HEK293 (cell line): ENCODE results near the gene OR14J1.

ENCODE experiments used
- CTCF ChIA-PET: fragments of 350-600 bp; formaldehyde crosslinking; extraction: SDS; loops from one replicate; lab custom pipeline; 2021; ENCODE audit warnings: antibody characterized with exemption; lab: Yijun Ruan, JAX
- POLR2A ChIA-PET: fragments of 300-600 bp; formaldehyde crosslinking; extraction: SDS; loops from one replicate; lab custom pipeline; 2020; ENCODE audit warnings: antibody characterized with exemption, inconsistent platforms; lab: Yijun Ruan, JAX
- H3K27ac ChIP-seq: fragments of 200-500 bp; sonication (Bioruptor generic); 2 replicates; pipeline ENCODE4 v1.5.1; 2014; ENCODE audit warnings: low read depth, low read length, control low read depth, inconsistent platforms; ENCODE audit errors: extremely low read depth
- H3K36me3 ChIP-seq, 2 experiments: fragments of 200-500 bp in 1 of 2; sonication (Bioruptor generic) in 1 of 2; 1 replicate in 1 of 2; 2 replicates in 1 of 2; pipeline ENCODE4 v1.5.1; 2014 to 2017; ENCODE audit warnings: inconsistent platforms in 2 of 2, low read length in 2 of 2; ENCODE audit not compliant: control insufficient read depth in 2 of 2, insufficient read depth in 1 of 2
- H3K4me1 ChIP-seq: fragments of 200-500 bp; sonication (Bioruptor generic); 2 replicates; pipeline ENCODE4 v1.5.1; 2014; ENCODE audit warnings: mild to moderate bottlenecking, low read length, inconsistent platforms; ENCODE audit not compliant: control insufficient read depth, insufficient read depth
- H3K4me3 ChIP-seq: 2 replicates; pipeline ENCODE4 v1.5.1; 2011; ENCODE audit warnings: low read depth, mild to moderate bottlenecking, control low read depth, low read length, moderate library complexity
- H3K9me3 ChIP-seq: fragments of 200-500 bp; sonication (Bioruptor generic); 2 replicates; pipeline ENCODE4 v1.5.1; 2014; ENCODE audit warnings: low read depth, low read length, inconsistent platforms; ENCODE audit not compliant: control insufficient read depth, insufficient read depth
- BCL11B ChIP-seq: fragments of 450-650 bp; formaldehyde crosslinking; IDR thresholded peaks from 2 replicates; pipeline ENCODE4 v1.5.1; 2016; ENCODE audit warnings: low read depth, missing biosample characterization, missing genetic modification characterization
- GLI2 ChIP-seq: fragments of 450-650 bp; formaldehyde crosslinking; IDR thresholded peaks from 2 replicates; pipeline ENCODE4; 2017; ENCODE audit warnings: missing biosample characterization, missing genetic modification characterization, low read depth, borderline replicate concordance
- MZF1 ChIP-seq: fragments of 450-650 bp; formaldehyde crosslinking; IDR thresholded peaks from 2 replicates; pipeline ENCODE4 v1.5.1; 2017; ENCODE audit warnings: missing biosample characterization, missing genetic modification characterization, borderline replicate concordance
- SETDB1 ChIP-seq: IDR thresholded peaks from one replicate; pipeline ENCODE4 v1.6.1; 2017; ENCODE audit warnings: mild to moderate bottlenecking, low read length, moderate library complexity, mixed read lengths; ENCODE audit not compliant: insufficient read length
- SP7 ChIP-seq: fragments of 450-650 bp; formaldehyde crosslinking; IDR thresholded peaks from 2 replicates; pipeline ENCODE4 v1.5.1; 2016; ENCODE audit warnings: missing biosample characterization, missing genetic modification characterization
- TRIM28 ChIP-seq: IDR thresholded peaks from 2 replicates; pipeline ENCODE4 v1.6.1; 2011; ENCODE audit warnings: low read length, control low read depth, borderline replicate concordance
- ZBTB17 ChIP-seq: fragments of 450-650 bp; formaldehyde crosslinking; IDR thresholded peaks from 2 replicates; pipeline ENCODE4 v1.5.1; 2016; ENCODE audit warnings: missing biosample characterization, missing genetic modification characterization
- ZFP69B ChIP-seq: fragments of 450-650 bp; formaldehyde crosslinking; IDR thresholded peaks from 2 replicates; pipeline ENCODE4 v1.5.1; 2016; ENCODE audit warnings: missing biosample characterization, missing genetic modification characterization
- ZIC2 ChIP-seq: fragments of 450-650 bp; formaldehyde crosslinking; IDR thresholded peaks from 2 replicates; pipeline ENCODE4 v1.5.1; 2016; ENCODE audit warnings: missing biosample characterization, missing genetic modification characterization
- ZNF155 ChIP-seq: fragments of 450-650 bp; formaldehyde crosslinking; IDR thresholded peaks from 2 replicates; pipeline ENCODE4 v1.5.1; 2016; ENCODE audit warnings: missing biosample characterization, missing genetic modification characterization
- ZNF157 ChIP-seq: fragments of 450-650 bp; formaldehyde crosslinking; IDR thresholded peaks from 2 replicates; pipeline ENCODE4 v1.5.1; 2016; ENCODE audit warnings: missing biosample characterization, missing genetic modification characterization
- ZNF221 ChIP-seq: fragments of 450-650 bp; formaldehyde crosslinking; IDR thresholded peaks from 2 replicates; pipeline ENCODE4 v1.5.1; 2017; ENCODE audit warnings: missing biosample characterization, missing genetic modification characterization, borderline replicate concordance
- ZNF433 ChIP-seq: fragments of 450-650 bp; formaldehyde crosslinking; IDR thresholded peaks from 2 replicates; pipeline ENCODE4 v1.5.1; 2016; ENCODE audit warnings: missing biosample characterization, missing genetic modification characterization, low read depth
- ZNF48 ChIP-seq: fragments of 450-650 bp; formaldehyde crosslinking; IDR thresholded peaks from 2 replicates; pipeline ENCODE4 v1.5.1; 2016; ENCODE audit warnings: missing biosample characterization, missing genetic modification characterization
- ZNF510 ChIP-seq: fragments of 450-650 bp; formaldehyde crosslinking; IDR thresholded peaks from 2 replicates; pipeline ENCODE4 v1.5.1; 2018; ENCODE audit warnings: mild to moderate bottlenecking, missing genetic modification characterization, missing biosample characterization; ENCODE audit not compliant: insufficient replicate concordance
- ZNF558 ChIP-seq: fragments of 450-650 bp; formaldehyde crosslinking; IDR thresholded peaks from 2 replicates; pipeline ENCODE4 v1.5.1; 2016; ENCODE audit warnings: missing biosample characterization, missing genetic modification characterization
- ZNF560 ChIP-seq: fragments of 450-650 bp; formaldehyde crosslinking; IDR thresholded peaks from 2 replicates; pipeline ENCODE4 v1.5.1; 2017; ENCODE audit warnings: missing biosample characterization, missing genetic modification characterization, borderline replicate concordance
- ZNF701 ChIP-seq: fragments of 450-650 bp; formaldehyde crosslinking; IDR thresholded peaks from 2 replicates; pipeline ENCODE4 v1.5.1; 2016; ENCODE audit warnings: missing biosample characterization, missing genetic modification characterization
- ZNF747 ChIP-seq: fragments of 450-650 bp; formaldehyde crosslinking; IDR thresholded peaks from 2 replicates; pipeline ENCODE4 v1.5.1; 2016; ENCODE audit warnings: missing biosample characterization, missing genetic modification characterization
- ZNF76 ChIP-seq: fragments of 450-650 bp; formaldehyde crosslinking; IDR thresholded peaks from 2 replicates; pipeline ENCODE4; 2016; ENCODE audit warnings: low read depth, missing biosample characterization, missing genetic modification characterization, borderline replicate concordance
- ZNF792 ChIP-seq: fragments of 450-650 bp; formaldehyde crosslinking; IDR thresholded peaks from 2 replicates; pipeline ENCODE4 v1.5.1; 2016; ENCODE audit warnings: missing biosample characterization, missing genetic modification characterization
- ZNF843 ChIP-seq: fragments of 450-650 bp; formaldehyde crosslinking; IDR thresholded peaks from 2 replicates; pipeline ENCODE4 v1.5.1; 2016; ENCODE audit warnings: missing biosample characterization, missing genetic modification characterization
- ZXDB ChIP-seq: fragments of 450-650 bp; formaldehyde crosslinking; IDR thresholded peaks from 2 replicates; pipeline ENCODE4 v1.5.1; 2016; ENCODE audit warnings: missing biosample characterization, missing genetic modification characterization
- TF ChIP-seq, protein P1 (sequence below): fragments of 450-650 bp; formaldehyde crosslinking; IDR thresholded peaks from 2 replicates; pipeline ENCODE4 v1.5.1; 2016; ENCODE audit warnings: missing biosample characterization, missing genetic modification characterization
- TF ChIP-seq, protein P2 (sequence below): fragments of 450-650 bp; IDR thresholded peaks from 2 replicates; pipeline ENCODE4 v1.5.1; 2018; ENCODE audit warnings: missing biosample characterization, missing genetic modification characterization
- TF ChIP-seq, protein P3 (sequence below): fragments of 450-650 bp; formaldehyde crosslinking; IDR thresholded peaks from 2 replicates; pipeline ENCODE4 v1.5.1; 2017; ENCODE audit warnings: missing biosample characterization, missing genetic modification characterization
- TF ChIP-seq, protein P4 (sequence below): fragments of 450-650 bp; formaldehyde crosslinking; IDR thresholded peaks from 2 replicates; pipeline ENCODE4 v1.5.1; 2016; ENCODE audit warnings: missing biosample characterization, missing genetic modification characterization
- TF ChIP-seq, protein P5 (sequence below): fragments of 450-650 bp; formaldehyde crosslinking; IDR thresholded peaks from 2 replicates; pipeline ENCODE4; 2016; ENCODE audit warnings: missing biosample characterization, missing genetic modification characterization
- TF ChIP-seq, protein P6 (sequence below): fragments of 450-650 bp; formaldehyde crosslinking; IDR thresholded peaks from 2 replicates; pipeline ENCODE4 v1.5.1; 2016; ENCODE audit warnings: missing biosample characterization, missing genetic modification characterization

Gene OR14J1

DNA sequence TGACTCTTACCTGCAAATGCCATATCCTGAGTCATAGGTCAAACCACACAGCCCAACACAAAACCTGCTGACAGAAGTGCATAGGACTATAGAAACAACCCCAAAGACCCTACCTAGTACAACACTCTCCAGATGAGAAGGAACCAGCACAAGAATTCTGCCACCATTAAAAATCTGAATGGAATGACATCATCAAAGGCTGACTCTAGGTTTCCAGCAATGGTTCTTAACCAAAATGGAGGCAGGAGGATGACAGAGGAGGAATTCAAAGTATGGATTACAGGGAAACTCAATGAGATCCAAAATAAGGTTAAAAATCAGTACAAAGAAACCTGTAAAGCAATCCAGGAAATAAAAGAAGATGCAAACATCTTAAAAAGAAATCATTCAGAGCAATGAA lies 31.2 kb downstream of the OR14J1 start (continued):
- TF ChIP-seq, protein P1, sequence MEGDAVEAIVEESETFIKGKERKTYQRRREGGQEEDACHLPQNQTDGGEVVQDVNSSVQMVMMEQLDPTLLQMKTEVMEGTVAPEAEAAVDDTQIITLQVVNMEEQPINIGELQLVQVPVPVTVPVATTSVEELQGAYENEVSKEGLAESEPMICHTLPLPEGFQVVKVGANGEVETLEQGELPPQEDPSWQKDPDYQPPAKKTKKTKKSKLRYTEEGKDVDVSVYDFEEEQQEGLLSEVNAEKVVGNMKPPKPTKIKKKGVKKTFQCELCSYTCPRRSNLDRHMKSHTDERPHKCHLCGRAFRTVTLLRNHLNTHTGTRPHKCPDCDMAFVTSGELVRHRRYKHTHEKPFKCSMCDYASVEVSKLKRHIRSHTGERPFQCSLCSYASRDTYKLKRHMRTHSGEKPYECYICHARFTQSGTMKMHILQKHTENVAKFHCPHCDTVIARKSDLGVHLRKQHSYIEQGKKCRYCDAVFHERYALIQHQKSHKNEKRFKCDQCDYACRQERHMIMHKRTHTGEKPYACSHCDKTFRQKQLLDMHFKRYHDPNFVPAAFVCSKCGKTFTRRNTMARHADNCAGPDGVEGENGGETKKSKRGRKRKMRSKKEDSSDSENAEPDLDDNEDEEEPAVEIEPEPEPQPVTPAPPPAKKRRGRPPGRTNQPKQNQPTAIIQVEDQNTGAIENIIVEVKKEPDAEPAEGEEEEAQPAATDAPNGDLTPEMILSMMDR (tag by site-specific recombination), result no peak
- TF ChIP-seq SETDB1, result no peak
- TF ChIP-seq, protein P2, sequence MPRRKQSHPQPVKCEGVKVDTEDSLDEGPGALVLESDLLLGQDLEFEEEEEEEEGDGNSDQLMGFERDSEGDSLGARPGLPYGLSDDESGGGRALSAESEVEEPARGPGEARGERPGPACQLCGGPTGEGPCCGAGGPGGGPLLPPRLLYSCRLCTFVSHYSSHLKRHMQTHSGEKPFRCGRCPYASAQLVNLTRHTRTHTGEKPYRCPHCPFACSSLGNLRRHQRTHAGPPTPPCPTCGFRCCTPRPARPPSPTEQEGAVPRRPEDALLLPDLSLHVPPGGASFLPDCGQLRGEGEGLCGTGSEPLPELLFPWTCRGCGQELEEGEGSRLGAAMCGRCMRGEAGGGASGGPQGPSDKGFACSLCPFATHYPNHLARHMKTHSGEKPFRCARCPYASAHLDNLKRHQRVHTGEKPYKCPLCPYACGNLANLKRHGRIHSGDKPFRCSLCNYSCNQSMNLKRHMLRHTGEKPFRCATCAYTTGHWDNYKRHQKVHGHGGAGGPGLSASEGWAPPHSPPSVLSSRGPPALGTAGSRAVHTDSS, result no peak
- TF ChIP-seq ZNF433 (tag by site-specific recombination), result no peak
- TF ChIP-seq ZNF747 (tag by site-specific recombination), result no peak
- no peak for TF ChIP-seq ZNF48 (tag by site-specific recombination)

DNA sequence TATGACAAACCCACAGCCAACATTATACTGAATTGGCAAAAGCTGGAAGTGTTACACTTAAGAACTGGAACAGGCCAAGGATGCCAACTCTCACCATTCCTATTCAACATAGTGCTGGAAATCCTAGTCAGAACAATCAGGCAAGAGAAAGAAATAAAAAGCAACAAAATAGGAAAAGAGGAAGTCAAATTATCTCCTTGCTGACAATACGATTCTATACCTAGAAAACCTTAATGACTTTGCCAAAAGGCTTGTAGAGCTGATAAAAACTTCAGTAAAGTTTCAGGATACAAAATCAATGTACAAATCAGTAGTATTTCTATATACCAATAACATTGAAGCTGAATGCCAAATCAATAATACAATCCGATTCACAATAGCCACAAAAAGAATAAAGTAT lies 34.8 kb downstream of the OR14J1 start:
- H3K36me3 ChIP-seq, result no peaks in the 10 kb centered on the region
- H3K4me1 ChIP-seq, result no peaks in the 10 kb centered on the region
- no peak overlapping the region for H3K27ac ChIP-seq
- CTCF ChIA-PET, result no interaction called here
- POLR2A ChIA-PET, result no interaction called here
- no peak overlapping the region for H3K4me3 ChIP-seq
- TF ChIP-seq, protein P3, sequence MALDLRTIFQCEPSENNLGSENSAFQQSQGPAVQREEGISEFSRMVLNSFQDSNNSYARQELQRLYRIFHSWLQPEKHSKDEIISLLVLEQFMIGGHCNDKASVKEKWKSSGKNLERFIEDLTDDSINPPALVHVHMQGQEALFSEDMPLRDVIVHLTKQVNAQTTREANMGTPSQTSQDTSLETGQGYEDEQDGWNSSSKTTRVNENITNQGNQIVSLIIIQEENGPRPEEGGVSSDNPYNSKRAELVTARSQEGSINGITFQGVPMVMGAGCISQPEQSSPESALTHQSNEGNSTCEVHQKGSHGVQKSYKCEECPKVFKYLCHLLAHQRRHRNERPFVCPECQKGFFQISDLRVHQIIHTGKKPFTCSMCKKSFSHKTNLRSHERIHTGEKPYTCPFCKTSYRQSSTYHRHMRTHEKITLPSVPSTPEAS, result no peak
- TF ChIP-seq BCL11B (tag by site-specific recombination) (no peak), TRIM28 (no peak), ZNF510 (tag by site-specific recombination) (no peak), ZNF221 (tag by site-specific recombination) (no peak), GLI2 (tag by site-specific recombination) (no peak), ZNF792 (tag by site-specific recombination) (no peak), ZNF157 (tag by site-specific recombination) (no peak), ZIC2 (no peak), ZBTB17 (tag by site-specific recombination) (no peak)
- H3K9me3 ChIP-seq, result no peaks in the 10 kb centered on the region

DNA sequence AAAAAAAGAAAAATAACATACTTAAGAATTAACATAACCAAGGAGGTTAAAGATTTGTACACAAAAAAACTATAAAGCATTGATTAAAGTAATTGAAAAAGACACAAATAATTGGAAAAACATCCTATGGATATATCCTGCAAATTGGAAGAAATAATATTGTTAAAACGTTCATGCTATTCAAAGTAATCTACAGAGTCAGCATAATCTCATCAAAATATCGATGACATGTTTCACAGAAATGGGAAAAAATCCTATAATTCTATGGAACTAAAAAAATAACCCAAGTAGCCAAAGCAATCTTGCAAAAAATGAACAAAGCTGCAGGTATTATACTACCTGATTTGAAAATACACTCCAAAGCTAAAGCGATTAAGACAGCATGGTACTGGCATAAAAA lies 43.9 kb downstream of the OR14J1 start:
- POLR2A ChIA-PET, result no interaction called here
- Histone ChIP-seq H3K4me3 (no peak overlapping the region), H3K36me3 (no peaks in the 10 kb centered on the region), H3K9me3 (no peaks in the 10 kb centered on the region), H3K4me1 (no peaks in the 10 kb centered on the region), H3K27ac (no peak overlapping the region)
- CTCF ChIA-PET, result interaction anchor here (0.6 to 0.7 kb wide), 2 partner anchors 9 to 68 kb away, joined by 3 to 5 read pairs; no protein-coding TSS in a partner anchor
- no peak for TF ChIP-seq SP7
- no peak for TF ChIP-seq ZNF510 (tag by site-specific recombination)
- no peak for TF ChIP-seq ZNF701 (tag by site-specific recombination)
- TF ChIP-seq ZNF558, result no peak
- no peak for TF ChIP-seq MZF1 (tag by site-specific recombination)
- TF ChIP-seq ZNF155 (tag by site-specific recombination), result no peak
- TF ChIP-seq ZNF221 (tag by site-specific recombination), result no peak
- TF ChIP-seq, protein P4, sequence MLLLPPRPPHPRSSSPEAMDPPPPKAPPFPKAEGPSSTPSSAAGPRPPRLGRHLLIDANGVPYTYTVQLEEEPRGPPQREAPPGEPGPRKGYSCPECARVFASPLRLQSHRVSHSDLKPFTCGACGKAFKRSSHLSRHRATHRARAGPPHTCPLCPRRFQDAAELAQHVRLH (tag by site-specific recombination), result no peak
- TF ChIP-seq ZXDB, result no peak
- no peak for TF ChIP-seq ZNF76
- TF ChIP-seq, protein P5, sequence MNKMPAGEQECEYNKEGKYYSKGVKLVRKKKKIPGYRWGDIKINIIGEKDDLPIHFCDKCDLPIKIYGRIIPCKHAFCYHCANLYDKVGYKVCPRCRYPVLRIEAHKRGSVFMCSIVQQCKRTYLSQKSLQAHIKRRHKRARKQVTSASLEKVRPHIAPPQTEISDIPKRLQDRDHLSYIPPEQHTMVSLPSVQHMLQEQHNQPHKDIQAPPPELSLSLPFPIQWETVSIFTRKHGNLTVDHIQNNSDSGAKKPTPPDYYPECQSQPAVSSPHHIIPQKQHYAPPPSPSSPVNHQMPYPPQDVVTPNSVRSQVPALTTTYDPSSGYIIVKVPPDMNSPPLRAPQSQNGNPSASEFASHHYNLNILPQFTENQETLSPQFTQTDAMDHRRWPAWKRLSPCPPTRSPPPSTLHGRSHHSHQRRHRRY (tag by site-specific recombination), result no peak
- TF ChIP-seq, protein P6, sequence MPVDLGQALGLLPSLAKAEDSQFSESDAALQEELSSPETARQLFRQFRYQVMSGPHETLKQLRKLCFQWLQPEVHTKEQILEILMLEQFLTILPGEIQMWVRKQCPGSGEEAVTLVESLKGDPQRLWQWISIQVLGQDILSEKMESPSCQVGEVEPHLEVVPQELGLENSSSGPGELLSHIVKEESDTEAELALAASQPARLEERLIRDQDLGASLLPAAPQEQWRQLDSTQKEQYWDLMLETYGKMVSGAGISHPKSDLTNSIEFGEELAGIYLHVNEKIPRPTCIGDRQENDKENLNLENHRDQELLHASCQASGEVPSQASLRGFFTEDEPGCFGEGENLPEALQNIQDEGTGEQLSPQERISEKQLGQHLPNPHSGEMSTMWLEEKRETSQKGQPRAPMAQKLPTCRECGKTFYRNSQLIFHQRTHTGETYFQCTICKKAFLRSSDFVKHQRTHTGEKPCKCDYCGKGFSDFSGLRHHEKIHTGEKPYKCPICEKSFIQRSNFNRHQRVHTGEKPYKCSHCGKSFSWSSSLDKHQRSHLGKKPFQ (tag by site-specific recombination), result no peak
- TF ChIP-seq ZNF560 (tag by site-specific recombination), result no peak
- no peak for TF ChIP-seq ZFP69B (tag by site-specific recombination)
- no peak for TF ChIP-seq ZNF843
